Measurements from ENCODE around the gene CDH13. TPM values are rescaled to one million over a fixed set of nuclear protein-coding genes. Genes with fewer than 3 reads are reported as not detected.

Gene CDH13
- total and polyA plus RNA-seq, 12 donors = 0.86 to 30.6 (median 2.4) TPM

- DNase-seq = peak; percentile 94 to 97 (median 95)
- Histone ChIP-seq H3K4me3 (peak within 1 kb of the TSS; percentile 10 to 76 (median 52)), H3K27ac (peak within 1 kb of the TSS in 4 of 5 donors; percentile 42 to 85 (median 77)), H3K4me1 (replicated peaks in 1 of 2) (peaks cover 19 to 35% of the 10 kb centered on the region in 2 donors), H3K9me3 (replicated peaks in 1 of 3) (no peaks in the 10 kb centered on the region), H3K27me3 (no peaks in the 10 kb centered on the region), H3K36me3 (replicated peaks in 1 of 2) (peaks cover 0 to 30% of the 10 kb centered on the region in 2 donors)
- intact Hi-C loops (cut with DNase I) = no loop called here
- 0 to 2% (median 1%) methylated on average over 4 to 76 of the region's 76 CpGs for WGBS, 4 donors
- TF ChIP-seq CTCF (IDR thresholded peaks at IDR 0.05) (peak in 1 of 6 experiments; percentile 7), POLR2A (IDR thresholded peaks at IDR 0.05) (peak in 1 of 2 donors; percentile 61)
Measured at GRCh38 chr16:83807710-83808572, 1181.2 kb downstream of the CDH13 start, which contains the start of gene HSBP1. TSS of gene HSBP1 (plus strand) at chr16:83807978. CDS start at chr16:83808077, 99 bp downstream.

DNA sequence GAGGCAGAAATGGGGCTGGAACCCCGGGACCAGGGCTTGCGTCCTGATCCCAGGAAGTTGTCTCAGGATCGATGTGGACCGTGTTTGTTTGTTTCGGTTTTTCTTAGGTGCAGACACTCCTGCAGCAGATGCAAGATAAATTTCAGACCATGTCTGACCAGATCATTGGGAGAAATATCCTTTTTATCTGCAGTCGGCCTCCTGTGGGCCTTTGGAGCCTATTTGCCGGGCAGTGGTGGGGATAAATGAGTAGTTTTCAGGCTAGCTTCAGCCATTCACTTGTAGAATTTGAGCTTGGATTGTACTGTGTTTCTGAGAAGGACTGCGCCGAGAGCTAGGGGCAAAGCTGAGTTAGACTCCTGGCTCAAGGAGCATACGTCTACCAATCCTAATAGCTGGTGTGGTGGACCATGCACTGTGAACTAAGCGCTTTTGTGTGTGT is 1181.8 kb downstream of the CDH13 start:
- intact Hi-C loops (cut with DNase I) = no loop called here
- no peak for TF ChIP-seq CTCF (IDR thresholded peaks at IDR 0.05)
- no peak for TF ChIP-seq POLR2A (IDR thresholded peaks at IDR 0.05)
- Histone ChIP-seq H3K4me3 (peak overlapping the region; percentile 10 to 76 (median 52)), H3K27me3 (no peaks in the 10 kb centered on the region), H3K4me1 (replicated peaks in 1 of 2) (peaks cover 19 to 39% of the 10 kb centered on the region in 2 donors), H3K27ac (peak overlapping the region in 3 of 5 donors; percentile 70 to 85 (median 84)), H3K36me3 (replicated peaks in 1 of 2) (peaks cover 0 to 30% of the 10 kb centered on the region in 2 donors), H3K9me3 (replicated peaks in 1 of 3) (no peaks in the 10 kb centered on the region)
- 16 to 20% (median 18%) methylated on average over 11 of the region's 11 CpGs for WGBS, 4 donors
- no peak for DNase-seq

GRCh38 chr16:83809092-83809491 is 1182.3 kb downstream of the CDH13 start:
- no peaks in the 10 kb centered on the region for H3K9me3 ChIP-seq (replicated peaks in 1 of 3)
- H3K27ac ChIP-seq = no peak overlapping the region
- peaks cover 0 to 30% of the 10 kb centered on the region in 2 donors for H3K36me3 ChIP-seq (replicated peaks in 1 of 2)
- no peak for DNase-seq
- intact Hi-C loops (cut with DNase I) = no loop called here
- WGBS, 4 donors = 88 to 91% (median 90%) methylated on average over 13 of the region's 13 CpGs
- no peak for TF ChIP-seq CTCF (IDR thresholded peaks at IDR 0.05)
- TF ChIP-seq POLR2A (IDR thresholded peaks at IDR 0.05) = no peak
- H3K4me3 ChIP-seq = peak overlapping the region in 2 of 4 donors; percentile 59 to 76
- no peaks in the 10 kb centered on the region for H3K27me3 ChIP-seq
- H3K4me1 ChIP-seq (replicated peaks in 1 of 2) = peaks cover 24 to 44% of the 10 kb centered on the region in 2 donors

DNA sequence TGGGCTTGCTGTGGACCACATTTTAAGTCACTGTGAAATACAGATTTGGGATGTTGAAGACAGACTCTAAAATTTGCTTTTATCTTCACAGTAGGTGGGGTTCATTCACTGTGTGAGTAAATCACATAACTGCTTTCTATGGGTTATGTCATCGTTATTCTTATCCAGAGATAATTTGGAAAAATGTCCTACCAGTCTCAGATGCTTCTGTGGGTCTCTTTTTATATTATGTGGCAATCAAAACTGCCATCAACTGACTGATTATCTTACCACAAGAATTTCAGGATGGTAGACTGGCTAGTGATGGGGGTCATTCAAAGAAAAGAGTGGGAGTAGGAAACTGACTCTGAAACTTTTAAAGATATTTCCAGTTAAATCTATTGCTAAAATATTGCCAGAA is 1184.1 kb downstream of the CDH13 start:
- TF ChIP-seq CTCF (IDR thresholded peaks at IDR 0.05) (no peak), POLR2A (IDR thresholded peaks at IDR 0.05) (no peak)
- peaks cover 0 to 30% of the 10 kb centered on the region in 2 donors for H3K36me3 ChIP-seq (replicated peaks in 1 of 2)
- peak overlapping the region in 2 of 5 donors; percentile 32 to 57 for H3K27ac ChIP-seq
- no peaks in the 10 kb centered on the region for H3K27me3 ChIP-seq
- intact Hi-C loops (cut with DNase I) = no loop called here
- WGBS, 4 donors = 60 to 83% (median 73%) methylated on average over 1 of the region's 1 CpG
- no peak overlapping the region for H3K4me3 ChIP-seq
- H3K4me1 ChIP-seq (replicated peaks in 1 of 2) = peaks cover 31 to 49% of the 10 kb centered on the region in 2 donors
- H3K9me3 ChIP-seq (replicated peaks in 1 of 3) = no peaks in the 10 kb centered on the region
- no peak for DNase-seq

Data from adrenal gland (tissue), 12 donors.